A549 (cell line): ENCODE data around the gene GMDS. TPM values are rescaled to one million over a fixed set of nuclear protein-coding genes. Genes with fewer than 3 reads are reported as not detected.

Experiments used
- ATAC-seq, 2 experiments: fragments of 200-7000 bp in 1 of 2; fragments of >200 bp in 1 of 2; cut with Nextera tagmentation in 1 of 2; cut with Tn5 transposase in 1 of 2; 3 replicates each; pipeline versions ENCODE4 v1.8.0 to v1.9.1; 2018 to 2020; ENCODE audit warnings: mild to moderate bottlenecking in 1 of 2, moderate library complexity in 1 of 2
- CTCF ChIA-PET: fragments of 300-600 bp; sonication (Branson Sonifier 250); formaldehyde crosslinking; extraction: SDS; loops from one replicate; lab custom pipeline; 2021; ENCODE audit warnings: antibody characterized with exemption, inconsistent platforms; lab: Yijun Ruan, JAX
- POLR2A ChIA-PET: fragments of 350-600 bp; formaldehyde crosslinking; extraction: SDS; loops from one replicate; lab custom pipeline; 2021; ENCODE audit warnings: antibody characterized with exemption, inconsistent platforms; lab: Yijun Ruan, JAX
- DNase-seq, 2 experiments: peaks; one replicate each; pipeline versions ENCODE4 v3.0.0 to v3.0.0-alpha.2; 2011 to 2016; ENCODE audit warnings: low read depth in 1 of 2, low spot score in 1 of 2
- FAIRE-seq: peaks from 2 replicates; lab custom pipeline; 2011; peaks lifted over from hg19 to GRCh38; lab: Jason Lieb, UNC
- H3K27ac ChIP-seq, 2 experiments: fragments of >200 bp; sonication (Bioruptor Twin); formaldehyde crosslinking; 3 replicates each; pipeline ENCODE4 v1.5.1; 2016 to 2017
- H3K4me1 ChIP-seq: fragments of >200 bp; sonication (Bioruptor Twin); formaldehyde crosslinking; 3 replicates; pipeline ENCODE4 v1.6.1; 2016
- H3K4me2 ChIP-seq: fragments of >200 bp; sonication (Bioruptor Twin); formaldehyde crosslinking; 3 replicates; pipeline ENCODE4 v1.6.1; 2016
- H3K4me3 ChIP-seq: fragments of >200 bp; sonication (Bioruptor Twin); formaldehyde crosslinking; 3 replicates; pipeline ENCODE4 v1.5.1; 2016
- H3K9me3 ChIP-seq: fragments of >200 bp; sonication (Bioruptor Twin); formaldehyde crosslinking; 3 replicates; pipeline ENCODE4 v1.6.1; 2016
- BHLHE40 ChIP-seq: IDR thresholded peaks from 2 replicates; pipeline ENCODE4 v1.6.1; 2012; ENCODE audit warnings: low read depth, low read length, inconsistent platforms
- CBX2 ChIP-seq: fragments of 200-600 bp; sonication (generic); IDR thresholded peaks from 2 replicates; pipeline ENCODE4 v1.6.1; 2016; ENCODE audit warnings: low read depth, mild to moderate bottlenecking, borderline replicate concordance
- CTCF ChIP-seq: fragments of >200 bp; sonication (Bioruptor Twin); formaldehyde crosslinking; IDR thresholded peaks from 3 replicates; pipeline ENCODE4 v1.5.1; 2016
- EHF ChIP-seq: fragments of 250-450 bp; sonication (Bioruptor Pico); IDR thresholded peaks from 2 replicates; pipeline ENCODE4 v1.5.0; 2020; ENCODE audit warnings: mild to moderate bottlenecking
- EP300 ChIP-seq, 2 experiments: fragments of >200 bp; sonication (Bioruptor Twin); formaldehyde crosslinking; IDR thresholded peaks; 2 replicates in 1 of 2; 3 replicates in 1 of 2; pipeline ENCODE4 v1.6.1; 2016 to 2017
- FOXS1 ChIP-seq: fragments of 250-450 bp; sonication (Bioruptor Pico); IDR thresholded peaks from 2 replicates; pipeline ENCODE4 v1.5.0; 2020; ENCODE audit warnings: mild to moderate bottlenecking, moderate library complexity
- HOXB13 ChIP-seq: fragments of 250-450 bp; sonication (Bioruptor Pico); IDR thresholded peaks from 2 replicates; pipeline ENCODE4 v1.5.0; 2020; ENCODE audit warnings: low read depth, mild to moderate bottlenecking, moderate library complexity
- JUNB ChIP-seq: fragments of >200 bp; sonication (Bioruptor Twin); formaldehyde crosslinking; IDR thresholded peaks from 2 replicates; pipeline ENCODE4 v1.6.1; 2016
- KDM1A ChIP-seq: fragments of 200-600 bp; sonication (generic); IDR thresholded peaks from 2 replicates; pipeline ENCODE4 v1.6.1; 2016; ENCODE audit warnings: low read depth, mild to moderate bottlenecking
- KDM5A ChIP-seq: fragments of 200-600 bp; sonication (generic); IDR thresholded peaks from 2 replicates; pipeline ENCODE4 v1.6.1; 2016; ENCODE audit warnings: antibody characterized with exemption, mild to moderate bottlenecking
- NPAS2 ChIP-seq: fragments of 250-450 bp; sonication (Bioruptor Pico); IDR thresholded peaks from 2 replicates; pipeline ENCODE4 v1.8.0; 2022; ENCODE audit warnings: mild to moderate bottlenecking, moderate library complexity, borderline replicate concordance
- NR3C1 ChIP-seq: fragments of >200 bp; sonication (Bioruptor Twin); formaldehyde crosslinking; IDR thresholded peaks from 3 replicates; pipeline ENCODE4 v1.6.1; 2017
- RNF2 ChIP-seq: fragments of 200-600 bp; sonication (generic); IDR thresholded peaks from 2 replicates; pipeline ENCODE4 v1.6.1; 2016; ENCODE audit warnings: low read depth, mild to moderate bottlenecking, antibody characterized with exemption, moderate library complexity, borderline replicate concordance
- SMC3 ChIP-seq: fragments of >200 bp; sonication (Bioruptor Twin); formaldehyde crosslinking; IDR thresholded peaks from 3 replicates; pipeline ENCODE4 v1.6.1; 2018; ENCODE audit warnings: inconsistent platforms
- SREBF2 ChIP-seq: fragments of 450-650 bp; IDR thresholded peaks from 2 replicates; pipeline ENCODE4 v1.6.1; 2014; ENCODE audit warnings: mild to moderate bottlenecking, moderate library complexity
- ZSCAN20 ChIP-seq: fragments of 250-450 bp; sonication (Bioruptor Pico); IDR thresholded peaks from 2 replicates; pipeline ENCODE4 v1.8.0; 2022; ENCODE audit warnings: mild to moderate bottlenecking, moderate library complexity
- WGBS: methylation state at CpG from one replicate; pipeline ENCODE4 v1.1.6; 2017; ENCODE audit errors: missing lambda C conversion rate; 5-methylcytosine and 5-hydroxymethylcytosine counted together
- polyA plus RNA-seq, 4 experiments: library from polyadenylated mRNA; depleted of rRNA in 3 of 4; stranded (reverse); fragments of >200 nt; fragmentation: RNase III in 1 of 4; extraction: RNeasy Plus Mini Kit Qiagen cat#74134 plus additional on column Dnase treatment in 1 of 4; gene quantifications; 2 replicates in 3 of 4; 3 replicates in 1 of 4; pipeline ENCODE4 v1.2.3, GENCODE V29; 2011 to 2017
- TF ChIP-seq, protein P1 (sequence below): IDR thresholded peaks from 2 replicates; pipeline ENCODE4 v1.6.1; 2012; ENCODE audit warnings: low read depth, borderline replicate concordance
- TF ChIP-seq, protein P2 (sequence below): IDR thresholded peaks from 2 replicates; pipeline ENCODE4 v1.6.1; 2012
- TF ChIP-seq, protein P3 (sequence below): fragments of 250-450 bp; sonication (Bioruptor Pico); IDR thresholded peaks from 2 replicates; pipeline ENCODE4 v1.5.0; 2021; ENCODE audit warnings: mild to moderate bottlenecking, moderate library complexity, borderline replicate concordance
- TF ChIP-seq, protein P4 (sequence below): fragments of 450-650 bp; IDR thresholded peaks from 2 replicates; pipeline ENCODE4 v1.6.1; 2014; ENCODE audit warnings: antibody characterized with exemption

GMDS gene
- polyA plus RNA-seq, 2 of the 4 experiments (the other 2 are of a cell fraction): 9.9 to 12.4 TPM

- POLR2A ChIA-PET: no interaction called here
- Histone ChIP-seq H3K4me2 (no peak overlapping the region), H3K27ac (no peak overlapping the region), H3K9me3 (peaks cover 4% of the 10 kb centered on the region; the same call in 1 of the 3 replicates), H3K4me1 (no peaks in the 10 kb centered on the region), H3K4me3 (no peak overlapping the region)
- FAIRE-seq (no peak), DNase-seq (no peak), ATAC-seq (no peak)
- CTCF ChIA-PET: no interaction called here
- 84% methylated on average over 16 of the region's 16 CpGs for WGBS
- TF ChIP-seq NPAS2 (CRISPR knock-in tag) (no peak), RNF2 (no peak), HOXB13 (CRISPR knock-in tag) (no peak), KDM5A (no peak), EHF (CRISPR knock-in tag) (no peak), EP300 (IDR thresholded peaks at IDR 0.05) (no peak), JUNB (no peak), SREBF2 (no peak), BHLHE40 (no peak), KDM1A (no peak), FOXS1 (CRISPR knock-in tag) (no peak), NR3C1 (no peak), ZSCAN20 (CRISPR knock-in tag) (no peak), SMC3 (no peak)
- TF ChIP-seq, protein P1, sequence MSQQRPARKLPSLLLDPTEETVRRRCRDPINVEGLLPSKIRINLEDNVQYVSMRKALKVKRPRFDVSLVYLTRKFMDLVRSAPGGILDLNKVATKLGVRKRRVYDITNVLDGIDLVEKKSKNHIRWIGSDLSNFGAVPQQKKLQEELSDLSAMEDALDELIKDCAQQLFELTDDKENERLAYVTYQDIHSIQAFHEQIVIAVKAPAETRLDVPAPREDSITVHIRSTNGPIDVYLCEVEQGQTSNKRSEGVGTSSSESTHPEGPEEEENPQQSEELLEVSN: no peak
- TF ChIP-seq, protein P2, sequence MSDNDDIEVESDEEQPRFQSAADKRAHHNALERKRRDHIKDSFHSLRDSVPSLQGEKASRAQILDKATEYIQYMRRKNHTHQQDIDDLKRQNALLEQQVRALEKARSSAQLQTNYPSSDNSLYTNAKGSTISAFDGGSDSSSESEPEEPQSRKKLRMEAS: no peak
- TF ChIP-seq, protein P3, sequence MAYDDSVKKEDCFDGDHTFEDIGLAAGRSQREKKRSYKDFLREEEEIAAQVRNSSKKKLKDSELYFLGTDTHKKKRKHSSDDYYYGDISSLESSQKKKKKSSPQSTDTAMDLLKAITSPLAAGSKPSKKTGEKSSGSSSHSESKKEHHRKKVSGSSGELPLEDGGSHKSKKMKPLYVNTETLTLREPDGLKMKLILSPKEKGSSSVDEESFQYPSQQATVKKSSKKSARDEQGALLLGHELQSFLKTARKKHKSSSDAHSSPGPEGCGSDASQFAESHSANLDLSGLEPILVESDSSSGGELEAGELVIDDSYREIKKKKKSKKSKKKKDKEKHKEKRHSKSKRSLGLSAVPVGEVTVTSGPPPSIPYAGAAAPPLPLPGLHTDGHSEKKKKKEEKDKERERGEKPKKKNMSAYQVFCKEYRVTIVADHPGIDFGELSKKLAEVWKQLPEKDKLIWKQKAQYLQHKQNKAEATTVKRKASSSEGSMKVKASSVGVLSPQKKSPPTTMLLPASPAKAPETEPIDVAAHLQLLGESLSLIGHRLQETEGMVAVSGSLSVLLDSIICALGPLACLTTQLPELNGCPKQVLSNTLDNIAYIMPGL: no peak
Measured at GRCh38 chr6:1832844-1833787, 412.3 kb downstream of the GMDS start.

DNA sequence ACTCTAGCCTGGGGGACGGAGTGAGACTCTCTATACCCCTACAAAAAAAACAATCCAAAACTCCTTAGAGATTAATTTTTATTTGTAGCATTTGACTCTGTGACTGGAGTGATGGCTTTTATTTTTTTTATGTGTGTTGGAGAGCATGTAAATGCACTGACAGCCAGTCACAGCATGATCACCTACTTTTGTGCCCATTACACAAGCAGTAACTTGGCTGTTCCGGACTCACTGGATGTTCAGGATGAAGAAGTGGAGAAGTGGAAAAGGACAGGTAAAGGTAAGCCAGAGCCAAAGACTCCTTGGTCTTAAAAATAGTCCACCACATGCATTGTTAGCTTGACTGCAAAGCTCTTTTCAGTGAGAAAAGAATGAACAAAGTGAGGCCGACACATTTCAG, 413.0 kb downstream of the GMDS start:
- TF ChIP-seq, protein P4, sequence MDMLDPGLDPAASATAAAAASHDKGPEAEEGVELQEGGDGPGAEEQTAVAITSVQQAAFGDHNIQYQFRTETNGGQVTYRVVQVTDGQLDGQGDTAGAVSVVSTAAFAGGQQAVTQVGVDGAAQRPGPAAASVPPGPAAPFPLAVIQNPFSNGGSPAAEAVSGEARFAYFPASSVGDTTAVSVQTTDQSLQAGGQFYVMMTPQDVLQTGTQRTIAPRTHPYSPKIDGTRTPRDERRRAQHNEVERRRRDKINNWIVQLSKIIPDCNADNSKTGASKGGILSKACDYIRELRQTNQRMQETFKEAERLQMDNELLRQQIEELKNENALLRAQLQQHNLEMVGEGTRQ: no peak
- no peak for TF ChIP-seq CTCF
- no peak for TF ChIP-seq CBX2
- H3K9me3 ChIP-seq: peaks cover 4% of the 10 kb centered on the region; the same call in 1 of the 3 replicates
- no peak overlapping the region for H3K4me3 ChIP-seq
- no peak for FAIRE-seq
- H3K27ac ChIP-seq: no peak overlapping the region
- POLR2A ChIA-PET: no interaction called here
- CTCF ChIA-PET: no interaction called here
- no peak for ATAC-seq
- no peak for DNase-seq
- 93% methylated on average over 3 of the region's 3 CpGs for WGBS
- no peak overlapping the region for H3K4me2 ChIP-seq
- H3K4me1 ChIP-seq: no peaks in the 10 kb centered on the region
